ENCODE data around the gene SSTR3. TPM values are rescaled to one million over a fixed set of nuclear protein-coding genes. Genes with fewer than 3 reads are reported as not detected.

The SSTR3 gene
- total RNA-seq, 2 donors from 2014 or later = 0.11 to 0.29 TPM

DNA sequence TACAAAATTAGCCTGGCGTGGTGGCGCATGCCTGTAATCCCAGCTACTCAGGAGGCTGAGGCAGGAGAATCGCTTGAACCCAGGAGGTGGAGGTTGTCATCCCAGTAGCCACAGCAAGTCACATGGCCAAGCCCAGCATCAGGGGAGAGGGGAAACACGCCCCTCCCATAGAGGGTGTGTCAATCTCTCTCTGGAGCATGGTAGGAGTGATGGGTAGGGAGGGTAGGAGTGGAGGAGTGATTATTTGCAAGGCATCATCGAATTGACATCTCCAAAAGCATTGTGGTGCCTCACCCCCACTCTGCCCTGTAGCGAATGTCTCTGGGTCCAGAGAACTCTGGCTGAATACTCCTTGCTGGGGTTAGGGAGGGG lies 6.1 kb upstream of the SSTR3 start:
- Mint-ChIP-seq H3K27me3 (no peaks in the 10 kb centered on the region), H3K9me3 (peaks cover 8% of the 10 kb centered on the region), H3K4me3 (no peak overlapping the region), H3K36me3 (peaks cover 6% of the 10 kb centered on the region), H3K4me1 (ENCODE audit: low read depth in 2 of 2) (peaks cover 50 to 53% of the 10 kb centered on the region in 2 donors), H3K27ac (no peak overlapping the region)
- ATAC-seq (no peak), DNase-seq (ENCODE audit: low spot score) (no peak)

DNA sequence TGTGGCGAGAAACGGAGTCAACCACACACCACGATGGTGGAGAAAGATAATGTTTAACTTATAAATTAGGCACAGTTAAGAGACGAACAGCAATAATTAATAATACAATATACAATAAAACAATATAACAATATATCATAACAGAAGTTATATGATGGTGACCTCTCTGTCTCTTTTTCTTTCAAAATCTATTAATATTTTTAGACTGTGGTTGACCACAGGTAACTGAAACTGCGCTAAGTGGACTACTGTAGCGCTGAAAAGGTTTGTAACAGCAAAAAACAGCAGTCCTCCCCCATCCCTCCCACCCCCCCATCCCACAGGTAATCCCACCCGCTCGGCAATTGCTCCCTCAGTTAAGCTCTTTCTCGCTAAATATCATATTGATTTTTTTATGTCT lies 3.6 kb upstream of the SSTR3 start:
- DNase-seq (ENCODE audit: low spot score) = no peak
- no peaks in the 10 kb centered on the region for H3K27me3 Mint-ChIP-seq
- peaks cover 3% of the 10 kb centered on the region for H3K9me3 Mint-ChIP-seq
- H3K4me1 Mint-ChIP-seq (ENCODE audit: low read depth in 2 of 2) = peaks cover 28% of the 10 kb centered on the region in 2 donors
- no peak overlapping the region for H3K27ac Mint-ChIP-seq
- peaks cover 4% of the 10 kb centered on the region for H3K36me3 Mint-ChIP-seq
- H3K4me3 Mint-ChIP-seq = no peak overlapping the region
- ATAC-seq = no peak

DNA sequence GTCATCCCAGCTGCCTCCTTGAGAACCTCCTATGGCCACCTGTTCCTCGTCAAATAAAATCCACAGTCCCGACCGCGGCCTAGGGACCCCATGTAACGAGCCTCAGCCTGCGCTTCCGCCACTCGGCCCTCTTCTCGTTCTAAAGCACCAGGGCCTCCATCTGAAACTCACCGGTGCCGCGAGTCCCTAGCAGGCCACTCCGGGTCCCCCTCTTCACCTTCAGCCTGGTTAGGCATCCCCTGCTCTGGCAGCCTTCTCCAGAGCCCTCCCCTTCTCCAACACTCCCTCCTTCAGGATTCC lies 2.4 kb upstream of the SSTR3 start:
- peaks cover 17 to 18% of the 10 kb centered on the region in 2 donors for H3K4me1 Mint-ChIP-seq (ENCODE audit: low read depth in 2 of 2)
- H3K27me3 Mint-ChIP-seq = no peaks in the 10 kb centered on the region
- no peaks in the 10 kb centered on the region for H3K36me3 Mint-ChIP-seq
- no peak overlapping the region for H3K4me3 Mint-ChIP-seq
- no peak for ATAC-seq
- H3K9me3 Mint-ChIP-seq = no peaks in the 10 kb centered on the region
- H3K27ac Mint-ChIP-seq = peak overlapping the region in 1 of 2 donors; percentile 44
- DNase-seq (ENCODE audit: low spot score) = peak; percentile 35

DNA sequence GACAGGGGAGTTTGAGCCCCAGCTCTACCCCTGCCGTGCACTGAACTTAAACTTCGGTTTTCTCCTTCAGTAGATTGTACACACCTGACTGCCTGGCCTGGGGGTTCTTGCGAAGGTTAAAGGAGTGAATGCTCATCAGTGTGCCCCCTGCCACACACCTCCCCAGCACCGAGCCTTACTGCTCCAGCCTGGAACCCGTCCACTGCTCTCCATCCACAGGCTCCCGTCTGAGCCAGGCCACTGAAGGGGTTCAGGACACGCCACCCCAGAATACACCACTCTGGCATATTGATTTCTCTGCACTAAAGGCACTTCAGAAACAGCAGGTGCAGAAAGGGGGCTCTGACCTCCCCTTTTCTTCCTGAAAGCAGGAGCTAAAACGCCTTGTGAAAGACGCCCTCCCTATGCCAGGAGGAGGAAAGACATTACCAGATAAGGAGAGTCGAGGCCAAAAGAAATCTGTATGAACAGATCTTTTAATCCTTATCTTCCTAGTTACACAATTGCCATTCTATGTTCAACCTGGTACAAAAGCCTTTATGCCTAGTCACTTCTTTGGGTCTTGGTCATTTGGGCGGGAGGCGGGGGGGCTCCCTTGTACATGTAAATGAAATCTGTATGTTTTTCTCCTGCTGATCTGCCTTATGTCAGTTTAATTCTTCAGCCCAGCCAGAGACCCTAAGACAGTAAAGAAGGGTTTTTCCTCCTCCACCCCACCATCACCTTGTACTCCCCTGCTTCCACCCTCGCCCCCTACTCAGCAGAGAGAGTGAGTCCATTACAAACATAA lies 1.9 kb upstream of the SSTR3 start:
- DNase-seq (ENCODE audit: low spot score) (peak; percentile 42), ATAC-seq (no peak)
- peaks cover 12 to 13% of the 10 kb centered on the region in 2 donors for H3K4me1 Mint-ChIP-seq (ENCODE audit: low read depth in 2 of 2)
- H3K36me3 Mint-ChIP-seq = no peaks in the 10 kb centered on the region
- no peak overlapping the region for H3K4me3 Mint-ChIP-seq
- H3K27me3 Mint-ChIP-seq = no peaks in the 10 kb centered on the region
- H3K27ac Mint-ChIP-seq = peak overlapping the region in 1 of 2 donors; percentile 44
- H3K9me3 Mint-ChIP-seq = no peaks in the 10 kb centered on the region

DNA sequence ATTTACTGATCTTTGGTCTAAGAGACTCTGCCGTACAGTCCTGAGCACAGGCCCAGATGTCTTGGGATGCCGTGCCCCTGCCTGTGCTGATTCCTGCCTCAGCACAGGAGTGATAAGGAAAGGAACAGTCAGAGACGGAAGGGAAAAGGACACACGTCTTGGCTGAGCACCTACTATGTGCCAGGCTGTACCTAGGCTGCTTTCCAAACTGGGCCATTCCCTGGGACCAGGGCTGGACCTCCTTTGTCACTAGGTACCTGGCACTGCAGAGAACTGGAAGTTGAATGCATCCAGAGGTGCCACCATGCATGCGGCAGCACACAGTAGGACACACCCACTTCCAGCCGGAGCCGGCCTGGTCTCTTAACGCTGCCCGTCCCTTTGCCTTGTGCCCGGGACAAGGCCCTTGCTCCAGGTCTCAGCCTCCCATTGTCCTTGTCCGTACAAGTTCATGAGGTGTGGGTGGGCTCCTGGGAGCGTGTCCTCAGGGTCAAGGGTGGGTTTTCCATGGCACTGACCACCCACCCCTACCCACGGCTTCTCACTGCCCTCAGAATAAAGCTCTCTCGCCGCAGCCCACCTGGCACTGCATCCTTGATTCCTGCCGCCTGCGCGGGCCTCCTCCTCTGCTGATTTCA lies 1.1 kb upstream of the SSTR3 start:
- H3K36me3 Mint-ChIP-seq = no peaks in the 10 kb centered on the region
- H3K9me3 Mint-ChIP-seq = no peaks in the 10 kb centered on the region
- peaks cover 7 to 8% of the 10 kb centered on the region in 2 donors for H3K4me1 Mint-ChIP-seq (ENCODE audit: low read depth in 2 of 2)
- ATAC-seq (no peak), DNase-seq (ENCODE audit: low spot score) (peak; percentile 49)
- H3K4me3 Mint-ChIP-seq = no peak overlapping the region
- no peaks in the 10 kb centered on the region for H3K27me3 Mint-ChIP-seq
- H3K27ac Mint-ChIP-seq = no peak overlapping the region

DNA sequence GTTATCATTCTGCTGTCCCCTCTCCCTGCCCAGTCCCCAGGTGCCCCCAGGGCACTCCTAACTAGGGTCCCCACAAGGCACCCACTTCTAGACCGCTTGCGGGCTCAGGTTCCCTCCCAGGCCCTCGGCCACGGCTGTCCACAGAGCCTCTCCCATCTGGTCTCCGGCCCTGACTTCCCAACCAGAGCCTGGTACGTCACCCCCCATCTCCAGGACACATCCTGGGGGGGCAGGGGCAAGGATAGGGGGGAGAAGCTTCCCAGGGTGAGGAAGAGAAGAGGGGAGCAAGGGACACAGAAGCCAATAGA lies 457 bp downstream of the SSTR3 start:
- Mint-ChIP-seq H3K4me1 (ENCODE audit: low read depth in 2 of 2) (peaks cover 0 to 4% of the 10 kb centered on the region in 2 donors), H3K4me3 (no peak overlapping the region), H3K27ac (peak overlapping the region in 1 of 2 donors; percentile 66), H3K27me3 (no peaks in the 10 kb centered on the region), H3K36me3 (no peaks in the 10 kb centered on the region), H3K9me3 (no peaks in the 10 kb centered on the region)
- ATAC-seq (no peak), DNase-seq (ENCODE audit: low spot score) (no peak)

DNA sequence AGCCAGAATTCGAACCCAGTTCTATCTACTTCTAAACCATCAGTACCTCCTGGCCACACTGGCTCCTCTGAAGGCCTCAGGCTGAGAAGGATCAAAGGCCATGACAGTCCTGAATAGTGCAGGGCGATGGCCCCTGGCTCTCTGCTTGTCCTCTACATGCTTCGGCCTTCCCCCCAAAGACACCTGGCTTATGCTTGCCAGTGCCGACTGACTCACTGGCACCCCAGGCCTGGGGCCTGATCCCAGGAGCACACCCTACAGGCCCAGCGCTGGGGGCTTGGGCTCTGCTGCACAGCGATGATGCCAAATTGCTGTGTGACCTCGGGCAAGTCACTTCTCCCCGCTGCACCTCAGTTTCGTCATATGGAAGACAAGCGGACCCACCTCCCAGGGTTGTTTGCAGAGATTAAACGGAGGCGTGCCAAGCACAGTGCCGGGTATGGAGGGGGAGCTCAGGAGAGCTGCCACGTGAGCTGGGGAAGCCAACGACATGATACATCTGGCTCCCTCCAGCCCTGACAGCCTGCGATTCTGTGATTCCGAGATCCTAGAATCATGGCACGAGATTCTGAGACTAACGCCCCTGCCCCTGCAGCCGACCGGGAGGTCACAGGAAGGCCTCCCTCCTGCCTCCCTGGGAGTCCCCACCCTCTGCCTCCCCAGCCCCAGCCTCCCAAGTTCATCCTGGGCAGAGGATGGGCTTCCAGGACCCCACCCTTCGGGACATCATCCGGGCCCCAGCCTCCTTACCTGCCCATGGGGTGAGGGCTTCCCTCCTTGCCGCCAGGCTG lies 1.0 kb downstream of the SSTR3 start:
- peaks cover 0 to 2% of the 10 kb centered on the region in 2 donors for H3K4me1 Mint-ChIP-seq (ENCODE audit: low read depth in 2 of 2)
- H3K36me3 Mint-ChIP-seq = no peaks in the 10 kb centered on the region
- DNase-seq (ENCODE audit: low spot score) = no peak
- peak overlapping the region in 1 of 2 donors; percentile 66 for H3K27ac Mint-ChIP-seq
- H3K27me3 Mint-ChIP-seq = no peaks in the 10 kb centered on the region
- ATAC-seq = no peak
- H3K4me3 Mint-ChIP-seq = no peak overlapping the region
- no peaks in the 10 kb centered on the region for H3K9me3 Mint-ChIP-seq

DNA sequence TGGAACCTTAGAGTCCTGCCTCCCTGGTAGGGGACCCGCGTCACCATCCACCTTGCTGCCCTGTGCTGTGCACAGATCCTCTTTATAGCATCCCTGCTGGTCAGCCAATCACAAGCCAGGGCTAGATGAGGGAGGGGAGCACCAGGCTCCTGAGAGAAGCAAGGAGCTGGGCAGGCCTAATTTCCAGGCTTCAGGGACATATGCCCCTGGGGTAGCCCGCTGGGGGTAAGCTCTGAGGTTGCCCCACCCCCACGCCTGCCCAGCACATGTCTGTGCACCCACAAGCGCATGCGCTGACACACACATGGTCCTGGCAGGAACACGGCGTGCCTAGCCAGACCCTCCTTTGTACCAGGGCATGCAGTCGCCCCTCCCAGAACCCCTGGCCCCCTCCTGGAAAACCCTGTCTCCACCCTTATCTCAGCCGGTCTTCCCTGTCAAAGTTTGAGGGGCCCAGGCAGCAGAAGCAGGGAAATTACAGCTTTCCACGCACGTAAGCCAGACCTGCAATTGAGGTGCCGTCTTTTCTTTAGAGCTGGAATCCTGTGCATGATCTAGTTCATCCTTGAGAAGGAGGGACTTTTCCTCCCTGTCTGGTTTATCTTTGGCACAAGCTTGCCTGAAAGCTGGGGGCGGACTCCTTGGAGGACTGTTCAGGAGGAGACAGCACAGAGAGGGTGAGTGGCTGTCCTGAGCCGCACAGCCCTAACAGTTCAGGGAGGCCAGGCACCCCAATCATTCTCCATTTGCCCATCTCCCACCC lies 2.1 kb downstream of the SSTR3 start:
- no peak overlapping the region for H3K4me3 Mint-ChIP-seq
- no peaks in the 10 kb centered on the region for H3K4me1 Mint-ChIP-seq (ENCODE audit: low read depth in 2 of 2)
- H3K27me3 Mint-ChIP-seq = no peaks in the 10 kb centered on the region
- H3K9me3 Mint-ChIP-seq = no peaks in the 10 kb centered on the region
- H3K27ac Mint-ChIP-seq = peak overlapping the region in 1 of 2 donors; percentile 66
- DNase-seq (ENCODE audit: low spot score) (no peak), ATAC-seq (no peak)
- no peaks in the 10 kb centered on the region for H3K36me3 Mint-ChIP-seq

DNA sequence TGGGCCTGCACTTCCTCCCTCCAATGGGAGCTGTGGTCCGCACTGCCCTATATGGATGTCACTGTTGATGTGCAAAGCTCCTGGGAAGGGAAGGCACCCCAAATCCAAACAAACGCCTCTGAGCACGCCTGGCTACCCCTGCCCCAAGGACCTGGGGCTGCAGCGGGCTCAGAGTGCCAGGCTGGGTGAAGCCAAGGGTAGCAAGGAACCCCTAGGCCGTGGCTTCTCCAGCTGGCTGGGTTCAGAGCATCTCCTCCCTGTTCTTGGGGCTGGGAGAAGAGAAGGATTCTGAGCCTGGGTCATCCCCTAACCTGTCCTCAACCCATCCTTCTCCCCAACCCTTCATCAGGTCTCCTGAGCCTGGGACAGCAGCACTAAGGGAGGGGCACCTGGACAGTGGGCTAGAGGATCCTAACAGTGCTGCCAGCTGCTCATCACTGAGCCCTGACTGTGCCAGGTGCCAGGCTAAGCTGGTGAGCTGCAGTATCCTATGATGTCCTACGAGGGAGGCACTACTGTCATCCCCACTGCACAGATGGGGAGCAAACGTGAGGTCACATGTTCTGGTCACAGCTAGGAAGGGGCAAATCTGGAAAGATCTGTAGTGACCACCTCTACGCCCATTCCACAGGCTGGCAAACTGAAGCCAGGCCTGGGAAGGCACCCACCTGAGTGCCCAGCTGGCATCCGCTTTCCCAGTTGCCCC lies 3.0 kb downstream of the SSTR3 start:
- H3K27ac Mint-ChIP-seq = peak overlapping the region in 1 of 2 donors; percentile 18

DNA sequence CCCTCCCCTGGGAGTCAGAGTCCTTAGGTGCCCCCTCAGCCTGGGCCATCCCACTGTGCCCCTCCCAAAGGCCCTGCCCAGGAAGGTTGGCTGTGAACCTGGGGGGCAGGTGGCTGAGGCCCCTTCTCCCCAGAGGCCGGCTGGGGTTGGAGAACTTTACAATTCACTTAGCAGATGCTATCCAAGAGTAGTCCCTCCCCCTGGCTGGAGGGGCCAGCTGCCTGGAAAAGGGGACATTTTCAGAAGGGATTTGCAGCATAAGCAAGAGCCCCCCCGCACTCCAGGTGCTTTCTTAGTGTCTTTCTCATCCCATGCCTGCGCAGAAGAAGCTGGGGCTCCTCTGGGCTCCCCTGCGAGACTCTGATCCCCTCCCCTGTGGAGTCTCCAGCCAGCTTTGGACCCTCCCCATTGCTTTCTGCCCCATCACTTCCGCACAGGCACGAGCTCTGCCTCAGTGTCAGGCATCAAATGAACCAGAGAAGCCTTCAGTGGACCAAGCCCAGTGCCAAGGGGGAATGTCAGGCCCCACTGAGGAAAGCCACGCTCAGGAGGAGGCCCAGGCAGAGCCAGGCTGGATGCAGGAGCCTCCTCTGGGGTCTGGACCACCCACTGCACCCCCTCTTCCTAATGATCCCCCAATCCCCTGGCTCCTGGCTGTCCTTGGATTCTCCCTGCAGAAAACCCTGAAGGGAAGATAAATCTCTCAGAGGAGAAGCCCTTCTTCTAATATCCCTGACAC lies 3.7 kb downstream of the SSTR3 start:
- Mint-ChIP-seq H3K27ac (peak overlapping the region in 1 of 2 donors; percentile 18), H3K27me3 (no peaks in the 10 kb centered on the region), H3K4me3 (no peak overlapping the region), H3K36me3 (no peaks in the 10 kb centered on the region), H3K9me3 (no peaks in the 10 kb centered on the region), H3K4me1 (ENCODE audit: low read depth in 2 of 2) (peaks cover 0 to 3% of the 10 kb centered on the region in 2 donors)
- DNase-seq (ENCODE audit: low spot score) (no peak), ATAC-seq (no peak)

More for the DNA sequence above, 3.0 kb downstream of the SSTR3 start:
- Mint-ChIP-seq H3K4me1 (ENCODE audit: low read depth in 2 of 2) (peaks cover 0 to 2% of the 10 kb centered on the region in 2 donors), H3K9me3 (no peaks in the 10 kb centered on the region), H3K27me3 (no peaks in the 10 kb centered on the region), H3K36me3 (no peaks in the 10 kb centered on the region), H3K4me3 (no peak overlapping the region)
- DNase-seq (ENCODE audit: low spot score) = no peak
- no peak for ATAC-seq

DNA sequence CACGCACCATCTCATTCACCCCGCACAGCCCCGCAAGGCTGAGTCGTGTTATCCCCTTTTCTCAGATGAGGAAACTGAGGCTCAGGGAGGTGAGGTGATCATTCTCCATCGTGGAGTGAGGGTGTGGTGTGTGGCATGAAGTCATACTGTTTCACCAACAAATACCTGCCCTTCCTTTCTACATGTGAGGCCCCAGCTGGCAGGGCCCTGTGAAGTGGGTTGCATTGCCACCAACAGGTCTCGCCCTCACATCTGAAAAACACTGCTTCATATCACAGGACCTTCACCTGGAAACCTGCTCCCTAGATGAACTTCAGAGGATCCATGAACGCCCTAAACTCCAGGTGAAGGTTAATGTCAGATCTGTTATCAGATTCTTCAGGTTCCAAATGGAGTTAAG lies 4.3 kb downstream of the SSTR3 start:
- H3K27ac Mint-ChIP-seq = no peak overlapping the region
- no peaks in the 10 kb centered on the region for H3K9me3 Mint-ChIP-seq
- H3K4me3 Mint-ChIP-seq = no peak overlapping the region
- DNase-seq (ENCODE audit: low spot score) = no peak
- ATAC-seq = no peak
- peaks cover 0 to 3% of the 10 kb centered on the region in 2 donors for H3K4me1 Mint-ChIP-seq (ENCODE audit: low read depth in 2 of 2)
- H3K27me3 Mint-ChIP-seq = no peaks in the 10 kb centered on the region
- no peaks in the 10 kb centered on the region for H3K36me3 Mint-ChIP-seq

DNA sequence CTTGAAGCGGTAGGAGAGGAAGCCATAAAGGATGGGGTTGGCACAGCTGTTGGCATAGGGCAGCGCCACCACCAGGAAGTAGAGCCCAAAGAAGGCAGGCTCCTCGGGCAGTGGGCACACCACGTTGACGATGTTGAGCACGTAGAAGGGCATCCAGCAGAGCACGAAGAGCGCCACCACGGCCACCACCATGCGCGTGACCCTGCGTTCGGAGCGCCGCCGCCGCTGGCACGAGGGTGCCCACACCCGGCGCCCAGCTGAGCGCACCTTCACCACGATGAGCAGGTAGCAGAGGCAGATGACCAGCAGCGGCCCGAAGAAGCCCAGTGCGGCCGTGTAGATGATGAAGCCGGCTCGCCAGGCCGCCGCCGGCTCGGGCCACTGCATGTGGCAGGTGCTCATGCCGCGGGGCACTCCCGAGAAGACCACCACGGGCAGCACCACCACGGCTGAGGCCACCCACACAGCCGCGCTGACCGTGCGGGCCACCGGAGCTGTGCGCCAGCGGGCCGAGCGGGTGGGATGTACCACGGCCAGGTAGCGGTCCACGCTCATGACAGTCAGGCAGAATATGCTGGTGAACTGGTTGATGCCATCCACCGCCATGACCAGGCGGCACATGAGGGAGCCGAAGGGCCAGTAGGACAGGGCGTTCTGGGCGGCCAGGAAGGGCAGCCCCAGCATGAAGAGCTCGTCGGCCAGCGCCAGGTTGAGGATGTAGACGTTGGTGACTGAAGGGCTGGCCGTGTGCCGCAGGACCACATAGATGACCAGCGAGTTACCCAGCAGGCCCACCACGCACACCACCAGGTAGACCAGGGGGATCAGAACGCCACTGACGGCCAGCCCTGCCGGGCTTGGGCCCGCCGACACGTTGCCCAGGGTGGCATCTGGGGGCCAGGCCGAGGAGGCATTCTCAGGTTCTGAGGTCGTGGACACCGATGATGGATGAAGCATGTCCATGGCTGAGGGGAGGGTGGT lies 5.1 kb downstream of the SSTR3 start:
- no peak for ATAC-seq
- Mint-ChIP-seq H3K9me3 (no peaks in the 10 kb centered on the region), H3K27ac (no peak overlapping the region), H3K4me1 (ENCODE audit: low read depth in 2 of 2) (peaks cover 0 to 3% of the 10 kb centered on the region in 2 donors), H3K4me3 (no peak overlapping the region), H3K27me3 (no peaks in the 10 kb centered on the region), H3K36me3 (no peaks in the 10 kb centered on the region)
- DNase-seq (ENCODE audit: low spot score) = no peak

All from natural killer cell treated with Interleukin-12 subunit alpha and Interleukin-12 subunit beta and Interleukin-15 and Interleukin-18, amount 100 ng/mL, for 72 hours (primary cell).